ENCODE results near the gene HFM1.
A peak's percentile ranks its signal among the peaks of the same experiment; 100 is the strongest.
"Not testable (repeated sequence)": the region's sequence is repeated elsewhere in the genome, so short reads cannot be mapped to it uniquely, and the experiment has no call there.

Gene HFM1

GRCh38 chr1:91372230-91372629, 32.4 kb downstream of the HFM1 start:
- DNase-seq: not testable (repeated sequence)

- DNase-seq: no peak
These were observed 55.1 kb downstream of the HFM1 start for GRCh38 chr1:91349524-91349923.

GRCh38 chr1:91346824-91347223, 57.8 kb downstream of the HFM1 start:
- DNase-seq: no peak

GRCh38 chr1:91345395-91346005, 59.1 kb downstream of the HFM1 start:
- DNase-seq: no peak

GRCh38 chr1:91338501-91338900, 66.1 kb downstream of the HFM1 start:
- DNase-seq: no peak

DNA sequence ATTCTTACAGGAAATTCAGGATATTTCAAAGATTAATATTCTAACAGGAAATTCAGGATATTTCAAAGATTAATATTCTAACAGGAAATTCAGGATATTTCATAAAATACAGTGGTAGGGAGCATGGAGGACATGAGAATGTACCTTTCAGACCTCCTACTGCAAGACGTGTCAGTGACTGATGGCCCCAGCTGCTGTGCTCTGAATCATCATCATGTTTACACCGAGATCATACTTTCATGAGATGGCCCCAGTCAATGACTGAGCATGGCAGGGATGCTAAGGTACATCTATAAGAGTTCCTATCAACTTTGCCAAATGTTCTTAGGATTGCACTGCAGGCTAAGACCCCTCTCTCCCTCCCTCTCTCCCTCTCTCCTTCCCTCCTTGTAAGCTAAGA, 69.0 kb downstream of the HFM1 start:
- no peak for DNase-seq

GRCh38 chr1:91334856-91335255, 69.8 kb downstream of the HFM1 start:
- DNase-seq: no peak

GRCh38 chr1:91325456-91325855, 79.2 kb downstream of the HFM1 start:
- no peak for DNase-seq

DNA sequence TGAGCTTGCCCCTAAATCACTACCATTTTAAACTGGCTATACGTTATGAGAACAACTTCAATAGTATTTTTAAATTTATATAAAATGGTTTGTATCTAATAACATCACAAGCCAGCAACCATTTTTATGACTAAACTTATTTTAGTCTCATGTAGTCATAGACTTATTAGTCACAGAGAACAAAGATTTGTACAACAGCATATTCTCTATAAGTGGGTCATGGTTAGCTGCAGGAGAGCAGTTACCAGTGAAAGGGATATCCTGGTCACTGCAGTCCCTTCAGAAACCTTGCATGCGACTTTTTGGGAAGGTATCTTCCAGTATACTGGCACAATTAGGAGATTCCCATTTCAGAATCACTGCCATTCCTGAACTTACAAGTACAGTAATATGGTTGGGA, 90.0 kb downstream of the HFM1 start:
- DNase-seq: no peak

DNA sequence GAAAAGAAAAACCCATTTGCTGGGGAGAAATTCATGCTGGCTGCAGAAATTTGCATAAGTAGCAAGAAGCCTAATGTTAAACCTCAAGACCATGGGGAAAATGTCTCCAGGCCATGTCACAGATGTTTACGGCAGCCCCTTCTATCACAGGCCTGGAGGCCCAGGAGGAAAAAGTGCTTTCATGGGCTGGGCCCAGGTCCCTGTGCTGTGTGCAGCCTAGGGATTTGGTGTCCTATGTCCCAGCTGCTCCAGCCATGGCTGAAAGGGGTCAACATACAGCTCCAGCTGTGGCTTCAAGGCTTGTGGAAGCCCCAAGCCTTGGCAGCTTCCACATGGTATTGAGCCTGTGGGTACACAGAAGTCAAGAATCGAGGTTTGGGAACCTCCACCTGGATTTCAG, 93.0 kb downstream of the HFM1 start:
- no peak for DNase-seq

- DNase-seq: no peak
These were observed 96.1 kb downstream of the HFM1 start for GRCh38 chr1:91308544-91308943.

DNA sequence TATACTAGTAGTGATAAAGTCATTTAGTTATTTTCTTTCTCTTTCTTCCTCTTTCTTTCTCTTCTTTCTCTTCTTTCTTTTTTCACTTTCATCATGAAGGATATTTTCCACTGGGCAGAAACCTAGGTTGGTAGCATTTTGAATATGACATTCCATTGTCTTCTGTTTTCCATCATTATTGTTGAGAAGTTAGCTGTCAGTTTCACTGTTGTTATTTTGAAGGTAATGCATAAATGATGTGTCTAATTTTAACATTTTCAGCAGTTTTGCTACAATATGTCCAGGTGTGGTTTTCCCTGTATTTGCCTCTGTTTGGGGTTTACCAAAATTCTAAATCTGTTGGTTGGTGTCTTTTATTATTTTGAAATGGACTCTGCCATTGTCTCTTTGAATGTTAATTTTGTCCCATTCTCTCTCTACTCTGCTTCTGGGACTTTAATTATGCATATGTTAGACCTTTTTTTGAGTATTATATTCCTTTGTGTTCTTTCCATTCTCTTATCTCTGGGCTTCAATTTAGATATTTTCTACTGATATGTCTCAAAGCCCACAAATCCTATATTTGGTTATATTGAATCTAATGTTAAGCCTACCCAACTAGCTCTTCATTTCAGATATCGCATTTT, 96.7 kb downstream of the HFM1 start:
- no peak for DNase-seq

DNA sequence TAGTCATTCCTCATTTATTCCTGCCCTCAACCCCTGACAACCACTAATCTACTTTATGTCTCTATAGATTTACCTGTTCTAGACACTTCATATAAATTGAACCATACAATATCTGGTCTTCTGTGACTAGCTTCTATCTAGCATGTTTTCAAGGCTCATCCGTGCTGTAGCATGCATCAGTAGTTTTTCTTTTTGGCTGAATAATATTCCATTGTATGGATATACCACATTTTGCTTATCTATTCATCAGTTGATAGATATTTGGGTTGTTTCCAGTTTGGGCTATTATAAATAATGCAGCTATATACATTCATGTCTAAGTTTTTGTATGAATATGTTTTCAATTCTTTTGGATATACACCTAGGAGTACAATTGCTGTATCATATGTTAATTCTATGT, 101.5 kb downstream of the HFM1 start:
- DNase-seq: no peak

DNA sequence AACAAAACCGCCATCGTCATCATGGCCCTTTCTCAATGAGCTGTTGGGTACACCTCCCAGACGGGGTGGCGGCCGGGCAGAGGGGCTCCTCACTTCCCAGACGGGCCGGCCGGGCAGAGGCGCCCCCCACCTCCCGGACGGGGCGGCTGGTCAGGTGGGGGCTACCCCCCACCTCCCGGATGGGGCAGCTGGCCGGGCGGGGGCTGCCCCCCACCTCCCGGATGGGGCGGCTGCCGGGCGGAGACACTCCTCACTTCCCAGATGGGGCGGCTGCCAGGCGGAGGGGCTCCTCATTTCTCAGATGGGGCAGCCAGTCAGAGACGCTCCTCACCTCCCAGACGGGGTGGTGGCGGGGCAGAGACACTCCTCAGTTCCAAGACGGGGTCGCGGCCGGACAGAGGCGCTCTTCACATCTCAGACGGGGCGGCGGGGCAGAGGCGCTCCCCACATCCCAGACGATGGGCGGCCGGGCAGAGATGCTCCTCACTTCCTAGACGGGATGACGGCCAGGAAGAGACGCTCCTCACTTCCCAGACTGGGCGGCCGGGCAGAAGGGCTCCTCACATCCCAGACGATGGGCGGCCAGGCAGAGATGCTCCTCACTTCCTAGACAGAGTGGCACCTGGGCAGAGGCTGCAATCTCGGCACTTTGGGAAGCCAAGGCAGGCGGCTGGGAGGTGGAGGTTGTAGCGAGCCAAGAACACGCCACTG, 115.6 kb downstream of the HFM1 start:
- not testable (repeated sequence) for DNase-seq

DNA sequence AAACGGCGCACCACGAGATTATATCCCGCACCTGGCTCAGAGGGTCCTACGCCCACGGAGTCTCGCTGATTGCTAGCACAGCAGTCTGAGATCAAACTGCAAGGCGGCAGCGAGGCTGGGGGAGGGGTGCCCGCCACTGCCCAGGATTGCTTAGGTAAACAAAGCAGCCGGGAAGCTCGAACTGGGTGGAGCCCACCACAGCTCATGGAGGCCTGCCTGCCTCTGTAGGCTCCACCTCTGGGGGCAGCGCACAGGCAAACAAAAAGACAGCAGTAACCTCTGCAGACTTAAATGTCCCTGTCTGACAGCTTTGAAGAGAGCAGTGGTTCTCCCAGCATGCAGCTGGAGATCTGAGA, 117.7 kb downstream of the HFM1 start:
- DNase-seq: not testable (repeated sequence)

DNA sequence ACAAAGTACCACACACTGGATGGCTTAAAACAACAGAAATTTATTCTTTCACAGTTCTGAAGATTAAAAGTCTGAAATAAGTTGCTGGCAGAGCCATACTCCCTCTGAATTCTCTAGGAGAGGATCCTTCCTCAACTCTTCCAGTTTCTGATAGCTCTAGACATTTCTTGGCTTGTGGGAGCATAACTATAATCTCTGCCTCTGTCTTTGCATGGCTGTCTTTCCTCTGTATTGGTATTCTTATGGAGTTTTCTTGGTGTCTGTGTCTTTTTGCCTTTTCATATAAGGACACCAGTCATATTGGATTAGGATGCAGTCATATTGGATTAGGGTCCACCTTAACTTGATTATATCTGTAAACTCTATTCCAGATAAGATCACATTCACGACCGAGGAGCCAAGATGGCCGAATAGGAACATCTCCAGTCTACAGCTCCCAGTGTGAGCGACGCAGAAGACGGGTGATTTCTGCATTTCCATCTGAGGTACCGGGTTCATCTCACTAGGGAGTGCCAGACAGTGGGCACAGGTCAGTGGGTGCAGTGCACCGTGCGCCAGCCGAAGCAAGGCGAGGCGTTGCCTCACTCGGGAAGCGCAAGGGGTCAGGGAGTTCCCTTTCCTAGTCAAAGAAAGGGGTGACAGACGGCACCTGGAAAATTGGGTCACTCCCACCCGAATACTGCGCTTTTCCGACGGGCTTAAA, 118.2 kb downstream of the HFM1 start:
- not testable (repeated sequence) for DNase-seq

GRCh38 chr1:91283421-91283726, 121.3 kb downstream of the HFM1 start:
- DNase-seq: no peak

DNA sequence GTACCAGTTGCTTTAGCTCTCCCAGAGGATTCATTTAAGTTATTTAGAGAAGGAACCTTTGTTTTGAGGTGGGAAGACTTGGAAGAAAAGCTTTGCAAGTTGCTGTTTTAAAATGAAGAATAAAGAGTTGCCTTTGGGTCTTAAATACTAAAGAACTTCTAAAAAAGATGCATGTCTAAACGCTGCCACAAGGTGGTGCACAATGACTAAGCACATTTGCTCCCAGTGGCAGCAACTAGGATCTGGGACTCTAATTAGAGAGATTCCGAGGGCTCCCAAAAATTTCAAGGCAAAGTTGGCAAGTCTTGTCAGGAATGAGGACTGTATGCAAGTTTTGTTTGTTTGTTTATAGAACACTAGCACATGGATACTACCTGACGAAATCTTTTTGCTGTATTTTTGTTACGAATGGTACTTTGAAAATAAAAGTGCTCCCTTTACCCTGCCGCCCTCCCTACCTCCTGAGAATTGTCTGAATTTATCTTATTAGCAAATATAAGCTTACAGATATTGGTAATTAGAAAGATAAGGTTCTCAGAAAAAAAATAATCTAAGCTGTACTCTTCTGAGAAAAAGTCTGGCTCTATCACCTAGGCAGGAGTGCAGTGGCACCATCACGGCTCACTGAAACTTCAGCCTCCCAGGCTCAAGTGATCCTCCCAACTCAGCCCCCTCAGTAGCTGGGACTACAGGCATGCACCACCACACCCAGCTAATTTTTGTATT, 121.8 kb downstream of the HFM1 start:
- DNase-seq: peak; percentile 46

GRCh38 chr1:91281782-91282181, 122.9 kb downstream of the HFM1 start:
- DNase-seq: no peak

DNA sequence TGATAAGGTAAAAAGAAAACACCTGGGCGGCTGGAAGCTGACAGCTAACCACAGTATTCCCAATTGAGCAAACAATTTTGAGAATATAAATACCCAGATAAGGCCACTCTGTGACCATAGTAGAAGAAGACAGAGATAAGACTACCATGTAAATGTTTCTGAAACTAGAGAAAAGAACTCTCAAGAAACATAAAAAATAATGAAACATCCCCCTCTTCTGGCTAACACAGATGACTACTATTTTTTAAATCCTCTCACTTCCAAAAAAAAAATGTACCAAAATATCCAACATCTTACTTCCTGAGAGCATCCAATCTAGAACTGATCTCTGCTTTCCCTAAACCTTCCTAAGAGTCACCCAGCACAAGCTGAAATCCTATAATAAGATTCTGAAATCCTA, 125.9 kb downstream of the HFM1 start:
- DNase-seq: peak; percentile 30

DNA sequence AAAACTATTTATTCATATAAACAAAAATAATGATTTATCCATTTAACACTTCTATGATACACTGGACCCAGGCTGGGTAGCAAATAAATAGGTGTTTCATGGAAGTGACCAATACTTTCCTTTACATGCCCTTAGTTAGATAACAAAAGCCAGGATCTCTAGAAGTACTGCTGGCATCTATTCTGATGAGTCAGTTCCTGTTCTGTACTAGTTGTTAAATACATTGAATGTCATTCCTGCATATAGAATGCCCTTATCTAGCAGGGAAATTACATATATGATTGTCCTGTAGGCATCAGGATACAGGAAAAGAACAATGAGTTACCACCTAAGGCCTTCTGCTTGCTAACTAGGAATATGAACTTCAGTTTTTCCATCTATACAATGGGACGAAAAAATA, 130.8 kb downstream of the HFM1 start:
- no peak for DNase-seq

GRCh38 chr1:91261655-91262054, 143.0 kb downstream of the HFM1 start:
- DNase-seq: no peak

DNA sequence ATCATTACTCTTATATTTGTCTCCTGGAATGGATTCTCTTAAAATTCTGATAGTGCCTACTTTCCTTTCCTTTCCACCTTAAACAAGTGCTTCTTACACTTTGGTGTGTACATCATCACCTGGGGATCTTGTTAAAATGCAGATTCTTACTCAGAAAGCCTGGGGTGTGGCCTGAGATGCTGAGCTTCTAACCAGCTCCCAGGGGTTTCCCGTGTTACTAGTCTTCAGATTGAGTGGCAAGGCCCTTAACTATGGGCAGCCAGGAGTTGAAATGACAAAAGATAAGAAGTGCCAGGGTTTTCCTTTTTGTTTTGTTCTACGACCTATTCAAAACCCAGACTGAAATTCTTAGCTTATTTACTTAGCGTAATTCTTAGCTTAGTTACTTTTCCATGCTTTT, 159.2 kb downstream of the HFM1 start:
- no peak for DNase-seq

Measured in NCI-H2171 treated with DMSO at 0.1 percent for 48 hours (cell line).